Fibroblast of the conjunctiva (primary cell): ENCODE data around the gene COL4A2.
"Not testable (repeated sequence)": the region's sequence is repeated elsewhere in the genome, so short reads cannot be mapped to it uniquely, and the experiment has no call there.

ENCODE experiments used
- DNase-seq: peaks from one replicate; pipeline ENCODE4 v3.0.0-alpha.2; 2010; ENCODE audit warnings: low read depth

COL4A2 gene

DNA sequence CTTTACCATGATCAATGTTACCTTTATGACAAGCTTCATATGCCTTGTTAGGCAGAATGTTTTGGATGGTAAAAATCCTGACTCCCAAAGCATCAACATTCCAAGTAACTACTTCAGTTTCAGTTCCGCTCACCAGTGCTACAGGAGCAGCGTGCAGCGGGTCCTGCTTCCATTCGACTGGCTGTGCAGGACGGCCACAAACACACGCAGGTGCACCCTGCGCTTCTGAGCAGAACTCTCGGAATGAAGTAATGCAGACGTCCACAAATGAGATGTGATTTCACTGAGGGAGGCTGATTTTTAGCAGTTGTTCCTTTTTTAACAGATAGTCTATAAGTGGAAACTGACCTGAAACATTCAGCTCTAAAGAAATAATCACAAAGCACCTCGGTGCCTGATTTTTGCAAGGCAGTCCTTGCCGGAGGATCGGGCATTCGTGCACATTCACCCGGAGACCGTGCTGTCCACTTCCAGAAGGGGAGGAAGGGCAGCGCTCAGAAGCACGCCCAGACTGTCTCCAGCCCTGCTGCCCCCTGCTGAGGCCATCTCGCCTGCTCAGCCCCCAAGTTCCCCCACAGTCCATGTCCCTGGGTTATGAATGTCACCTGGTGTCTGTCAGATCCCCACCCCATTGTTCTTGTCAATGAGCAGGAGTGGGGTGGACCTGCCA is 168.6 kb downstream of the COL4A2 start:
- DNase-seq: no peak

DNA sequence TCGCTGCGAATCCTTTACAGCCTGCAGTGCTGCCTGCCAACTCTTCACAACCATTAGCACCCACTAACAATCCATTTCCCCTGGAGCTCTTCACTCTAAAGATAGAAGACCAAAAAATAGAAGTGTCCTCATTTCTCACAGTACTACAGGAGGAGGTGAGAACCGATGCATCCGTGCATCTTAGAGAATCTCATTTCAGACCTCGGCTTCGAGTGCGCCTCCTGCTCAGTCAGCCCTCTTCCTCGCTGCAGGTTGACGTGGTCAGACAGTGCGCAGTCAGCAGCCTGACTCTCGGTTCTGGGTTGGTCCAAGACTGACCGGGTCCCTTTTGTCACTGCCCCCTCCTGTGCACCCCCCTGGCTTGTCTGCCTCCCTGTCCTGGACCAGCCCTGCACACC is 169.1 kb downstream of the COL4A2 start:
- no peak for DNase-seq

DNA sequence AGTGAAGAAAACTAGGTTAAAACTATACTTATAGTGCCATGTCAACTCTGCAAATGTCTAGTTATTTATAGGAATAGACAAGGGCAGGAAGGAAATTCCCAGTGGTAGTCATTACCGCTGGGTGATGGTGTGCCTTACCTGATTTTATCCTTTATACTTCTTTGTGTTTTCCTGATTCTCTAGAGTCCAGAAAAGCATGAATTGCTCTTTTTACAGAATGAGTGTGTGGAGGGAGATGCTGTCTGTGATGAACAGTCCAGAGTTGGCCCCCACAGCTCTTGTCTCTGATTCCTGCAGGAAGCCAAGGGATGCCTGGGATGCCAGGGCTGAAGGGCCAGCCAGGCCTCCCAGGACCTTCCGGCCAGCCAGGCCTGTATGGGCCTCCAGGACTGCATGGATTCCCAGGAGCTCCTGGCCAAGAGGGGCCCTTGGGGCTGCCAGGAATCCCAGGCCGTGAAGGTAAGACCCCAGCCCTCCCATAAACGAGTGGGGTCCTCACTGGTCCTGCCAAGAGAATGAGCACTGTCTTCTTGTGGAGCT is 170.7 kb downstream of the COL4A2 start:
- no peak for DNase-seq

DNA sequence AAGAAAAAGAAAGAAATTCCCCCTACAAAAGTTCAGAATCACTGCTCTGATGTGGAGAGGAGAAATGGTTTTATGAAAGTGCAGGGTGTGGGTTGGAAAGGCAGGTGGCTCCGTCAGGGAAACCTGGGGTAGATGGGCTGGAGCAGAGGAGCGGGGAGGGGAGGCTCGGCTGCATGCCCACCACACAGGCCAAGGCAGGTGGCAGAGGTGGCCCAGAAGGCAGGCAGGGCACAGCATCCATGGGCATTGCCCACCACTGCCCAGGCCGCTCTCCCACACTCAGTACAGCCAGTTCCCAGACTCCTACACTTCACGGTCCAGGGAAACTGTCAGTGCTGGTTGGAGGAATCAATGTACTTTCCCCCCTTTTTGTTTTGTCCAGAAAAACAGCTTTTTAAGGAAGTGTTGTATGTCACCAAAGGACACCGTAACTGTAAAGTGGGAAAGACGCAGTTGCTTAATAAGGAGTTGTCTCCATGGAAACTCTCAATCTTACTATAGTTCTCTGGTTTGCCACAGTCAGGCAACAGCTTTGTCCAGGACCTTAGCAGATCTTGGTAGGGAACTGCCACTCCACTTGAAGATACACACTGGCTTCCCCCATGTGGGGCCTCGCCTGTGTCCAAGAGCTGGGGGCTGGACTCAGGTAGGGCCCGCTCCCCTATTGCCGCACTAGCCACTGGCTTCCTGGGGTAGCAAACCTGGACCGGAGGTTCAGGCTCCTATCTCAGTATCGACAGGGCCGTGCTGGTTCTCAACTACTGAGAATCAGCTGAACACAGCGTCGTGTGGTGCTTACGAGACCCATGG is 171.5 kb downstream of the COL4A2 start:
- DNase-seq: no peak

DNA sequence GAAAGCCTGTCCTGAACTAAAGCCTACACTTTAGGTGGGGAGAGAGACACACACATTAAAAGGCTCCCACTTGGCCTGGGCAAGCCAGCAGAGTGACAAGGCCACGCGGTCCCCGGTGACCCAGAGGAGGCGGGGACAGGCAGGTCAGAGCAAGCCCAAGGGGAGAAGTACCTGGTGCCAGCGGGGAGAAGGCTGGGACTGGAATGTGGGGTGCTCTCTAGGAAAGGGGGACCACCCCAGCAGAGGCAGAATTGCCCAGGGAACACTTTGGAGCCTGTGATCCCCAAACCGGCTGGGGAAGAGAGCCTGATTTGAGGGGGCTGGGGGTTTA is 172.1 kb downstream of the COL4A2 start:
- DNase-seq: no peak

DNA sequence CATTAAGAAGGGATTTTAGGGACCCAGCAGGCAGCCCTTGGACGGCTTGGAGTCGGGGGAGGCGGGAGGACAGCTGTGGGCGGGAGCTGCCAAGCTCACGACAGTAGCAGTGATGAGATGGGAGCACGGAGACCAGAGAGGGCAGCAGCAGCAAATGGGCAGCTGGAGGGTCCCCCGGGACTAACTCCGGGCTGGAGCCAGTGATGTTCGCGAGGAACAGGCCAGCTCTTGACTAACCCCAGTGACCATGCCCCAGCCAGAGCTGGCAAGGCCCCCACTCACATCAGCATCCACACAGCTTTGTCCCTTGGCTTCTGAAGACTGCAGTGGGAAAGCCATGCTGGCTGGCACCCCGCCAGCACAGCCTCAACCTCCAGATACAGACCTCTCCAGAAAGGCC is 172.6 kb downstream of the COL4A2 start:
- no peak for DNase-seq

DNA sequence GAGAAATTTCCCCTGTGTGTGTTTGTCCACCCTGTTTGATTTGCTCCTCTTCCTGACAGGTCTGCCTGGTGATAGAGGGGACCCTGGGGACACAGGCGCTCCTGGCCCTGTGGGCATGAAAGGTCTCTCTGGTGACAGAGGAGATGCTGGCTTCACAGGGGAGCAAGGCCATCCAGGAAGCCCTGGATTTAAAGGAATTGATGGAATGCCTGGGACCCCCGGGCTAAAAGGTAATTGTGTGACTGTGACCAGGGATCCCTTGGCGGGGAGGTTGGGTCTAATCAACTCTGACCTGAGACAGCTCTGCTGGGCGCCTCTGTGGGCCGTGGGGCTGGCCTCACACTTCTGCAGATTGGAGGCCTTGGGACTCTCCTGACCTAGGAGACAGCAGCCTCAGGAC is 173.1 kb downstream of the COL4A2 start:
- no peak for DNase-seq

DNA sequence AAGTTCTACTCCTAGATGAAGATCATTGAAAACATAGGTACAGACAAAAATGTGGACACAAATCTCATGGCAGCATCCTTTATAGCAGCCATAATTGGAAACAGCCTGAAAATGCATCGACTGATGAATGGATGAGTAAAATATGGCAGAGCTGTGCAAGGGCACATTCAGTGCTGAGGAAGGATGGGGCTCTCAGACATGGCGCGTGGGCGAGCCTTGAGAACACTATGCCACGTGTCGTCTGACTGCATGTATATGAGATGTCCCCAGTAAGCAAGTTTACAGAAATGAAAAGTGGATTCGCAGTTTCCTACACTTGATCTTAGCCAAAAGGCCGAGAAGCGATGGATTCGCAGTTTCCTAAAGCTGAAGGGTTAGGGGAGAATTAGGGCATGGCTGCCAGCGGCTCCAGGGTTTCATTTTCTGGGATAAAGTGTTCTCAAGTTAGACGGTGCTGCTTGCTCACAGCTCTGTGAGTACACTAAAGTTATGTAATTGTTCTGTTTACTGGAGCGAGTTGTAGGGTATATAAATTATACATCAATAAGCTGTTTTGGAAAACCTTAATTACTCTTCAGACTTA is 176.4 kb downstream of the COL4A2 start:
- no peak for DNase-seq

DNA sequence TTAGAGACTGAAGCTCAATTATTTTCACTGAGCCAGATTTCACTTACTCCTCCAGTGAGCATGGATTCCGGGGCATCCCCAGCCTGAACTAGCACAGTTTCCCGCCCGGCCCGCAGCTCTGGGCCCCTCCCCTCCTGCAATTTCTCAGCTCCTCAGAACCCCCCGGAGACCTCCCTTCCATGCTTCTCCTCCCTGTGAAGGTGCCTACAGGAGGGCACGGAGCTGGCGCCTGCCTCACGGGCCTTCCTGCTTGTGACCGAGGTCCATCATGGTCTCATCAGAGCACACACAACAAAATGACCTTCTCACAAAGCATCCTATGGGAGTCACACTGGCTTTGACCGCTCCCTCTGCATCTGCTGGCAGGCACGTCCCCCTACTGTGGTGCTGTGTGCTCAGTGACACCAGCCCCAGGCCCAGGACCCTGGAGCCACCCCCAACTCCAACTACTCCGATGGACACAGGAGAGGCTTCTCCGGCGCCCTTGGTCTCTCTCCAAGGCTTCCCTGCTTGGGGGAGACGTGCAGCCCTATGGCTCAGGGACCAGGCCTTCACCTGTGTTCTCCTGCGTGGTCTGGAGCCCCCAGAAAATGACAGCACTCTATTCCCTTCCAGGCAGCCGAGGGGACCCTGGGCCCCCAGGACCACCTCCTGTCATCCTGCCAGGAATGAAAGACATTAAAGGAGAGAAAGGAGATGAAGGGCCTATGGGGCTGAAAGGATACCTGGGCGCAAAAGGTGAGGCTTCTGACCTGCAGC is 177.4 kb downstream of the COL4A2 start:
- no peak for DNase-seq

DNA sequence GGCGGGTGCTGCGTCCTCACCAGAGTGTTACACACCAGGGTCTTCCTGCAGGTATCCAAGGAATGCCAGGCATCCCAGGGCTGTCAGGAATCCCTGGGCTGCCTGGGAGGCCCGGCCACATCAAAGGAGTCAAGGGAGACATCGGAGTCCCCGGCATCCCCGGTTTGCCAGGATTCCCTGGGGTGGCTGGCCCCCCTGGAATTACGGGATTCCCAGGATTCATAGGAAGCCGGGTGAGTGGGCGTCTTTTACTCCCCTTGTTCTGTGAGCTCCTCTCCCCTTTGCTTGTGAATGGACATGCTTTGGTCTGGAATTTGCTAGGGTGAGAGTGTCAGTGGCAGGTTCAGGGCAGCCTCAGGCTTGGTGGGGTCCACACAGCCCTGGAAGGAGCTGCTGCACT is 178.5 kb downstream of the COL4A2 start:
- DNase-seq: no peak

DNA sequence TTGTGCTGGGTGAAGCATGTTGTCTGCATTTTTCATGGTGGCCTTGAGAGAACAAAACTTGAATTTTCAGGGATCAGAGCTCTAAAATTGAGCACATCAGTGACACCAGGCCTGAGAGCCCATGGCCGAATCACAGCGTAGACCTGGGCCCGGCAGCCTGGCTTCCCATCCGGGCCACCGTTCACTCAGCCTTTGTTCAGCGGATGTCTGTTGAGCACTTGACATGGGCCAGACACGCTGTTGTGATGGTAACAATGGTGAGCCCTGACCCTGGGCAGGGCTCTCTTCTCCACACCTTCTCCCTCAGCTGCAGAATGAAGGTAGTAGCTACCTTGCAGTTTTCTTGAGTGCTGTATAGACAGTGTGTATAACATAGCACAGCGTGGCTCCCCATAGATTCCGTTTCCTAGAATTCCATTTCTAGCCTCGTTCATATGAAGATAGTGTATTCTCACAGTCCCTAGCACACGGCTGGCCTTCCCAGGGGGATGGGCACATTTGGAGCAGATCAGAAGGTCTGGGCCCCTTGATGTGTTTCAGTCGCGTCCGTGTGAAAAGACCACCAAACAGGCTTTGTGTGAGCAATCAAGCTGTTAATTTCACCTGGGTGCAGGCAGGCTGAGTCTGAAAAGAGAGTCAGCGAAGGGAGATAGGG is 179.1 kb downstream of the COL4A2 start:
- no peak for DNase-seq

DNA sequence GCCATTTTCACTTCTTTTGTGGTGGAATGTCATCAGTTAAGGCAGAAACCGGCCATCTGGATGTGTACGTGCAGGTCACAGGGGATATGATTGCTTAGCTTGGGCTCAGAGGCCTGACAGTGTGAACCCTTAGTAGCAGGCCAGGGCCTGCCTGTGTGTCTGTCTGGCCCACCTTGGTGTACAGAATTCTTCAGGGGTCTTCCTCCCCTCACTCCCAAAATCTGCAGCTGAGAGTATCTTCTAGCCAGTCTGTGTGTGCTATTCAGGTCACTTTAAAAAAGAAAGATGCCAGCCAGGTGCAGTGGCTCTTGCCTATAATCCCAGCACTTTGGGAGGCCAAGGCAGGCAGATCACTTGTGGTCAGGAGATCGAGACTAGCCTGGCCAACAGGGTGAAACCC is 179.8 kb downstream of the COL4A2 start:
- not testable (repeated sequence) for DNase-seq

DNA sequence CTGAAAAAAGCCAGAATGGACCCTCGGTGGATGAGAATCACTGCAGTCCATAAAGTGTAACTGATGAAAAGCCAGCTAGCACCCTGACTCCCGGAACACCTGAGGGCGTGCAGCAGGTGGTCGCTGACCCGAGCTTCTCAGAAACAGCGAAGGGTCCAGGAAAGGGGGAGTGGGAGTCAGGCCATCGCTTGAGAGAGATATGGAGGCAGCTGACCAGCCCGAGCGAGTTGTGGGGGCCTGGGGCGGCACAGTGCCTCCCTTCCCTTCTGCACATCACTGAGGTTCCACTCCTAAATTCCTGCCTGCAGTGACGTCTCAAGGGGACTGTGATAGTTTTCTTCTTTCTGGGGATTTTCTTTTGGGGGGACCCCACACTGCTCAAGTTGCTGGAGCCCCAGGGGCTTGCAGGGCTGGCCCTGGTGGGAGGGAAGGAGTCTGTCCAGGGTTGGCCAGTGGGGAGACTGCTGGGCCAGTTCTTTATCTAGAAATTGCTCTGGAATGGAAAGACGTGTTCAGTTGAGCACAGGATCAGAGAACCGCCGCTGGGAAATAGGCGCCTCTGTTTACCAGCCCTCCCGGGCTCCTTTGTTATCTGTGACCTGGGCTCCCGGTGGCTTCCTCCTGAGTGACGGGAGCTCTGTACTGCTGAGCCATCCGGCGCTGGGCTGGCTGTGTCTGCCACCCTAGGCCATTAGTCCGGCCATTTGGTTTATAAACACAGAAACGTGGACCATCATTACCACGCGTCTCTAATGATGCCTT is 183.1 kb downstream of the COL4A2 start:
- no peak for DNase-seq

DNA sequence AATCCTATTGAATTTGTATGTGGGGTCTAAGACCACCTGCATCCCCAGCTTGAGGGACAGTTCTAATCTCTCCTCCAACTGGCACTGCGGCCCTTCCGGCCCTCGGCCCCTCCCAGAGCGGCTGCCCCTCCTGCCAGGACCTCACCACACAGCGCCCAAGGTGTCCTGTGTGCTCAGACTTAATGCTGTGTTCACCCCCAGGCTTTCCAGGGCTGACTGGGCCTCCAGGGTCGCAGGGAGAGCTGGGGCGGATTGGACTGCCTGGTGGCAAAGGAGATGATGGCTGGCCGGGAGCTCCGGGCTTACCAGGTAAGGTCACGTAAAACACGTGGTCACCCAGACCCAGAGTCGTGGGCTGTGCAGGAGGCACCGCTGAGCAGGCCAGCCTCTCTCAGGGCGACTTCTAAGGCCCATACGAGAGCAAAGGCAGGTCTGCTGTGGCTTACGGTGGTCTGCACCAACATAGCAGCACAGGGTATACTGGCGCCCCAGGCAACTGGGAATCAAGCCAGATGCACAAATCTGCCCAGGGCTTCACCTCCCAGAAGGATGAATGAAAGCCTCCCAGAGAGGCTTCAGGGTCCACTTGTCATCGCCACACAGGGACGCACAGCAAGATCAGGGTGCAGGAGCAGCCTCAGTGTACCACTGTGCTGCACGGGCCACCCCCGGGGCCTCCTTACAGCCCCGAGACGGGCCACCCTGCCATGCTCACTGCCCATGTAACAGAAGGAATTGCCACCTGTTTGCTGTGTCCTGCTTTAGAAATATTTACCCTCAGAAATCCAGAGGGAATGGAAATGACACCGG is 185.0 kb downstream of the COL4A2 start:
- no peak for DNase-seq

DNA sequence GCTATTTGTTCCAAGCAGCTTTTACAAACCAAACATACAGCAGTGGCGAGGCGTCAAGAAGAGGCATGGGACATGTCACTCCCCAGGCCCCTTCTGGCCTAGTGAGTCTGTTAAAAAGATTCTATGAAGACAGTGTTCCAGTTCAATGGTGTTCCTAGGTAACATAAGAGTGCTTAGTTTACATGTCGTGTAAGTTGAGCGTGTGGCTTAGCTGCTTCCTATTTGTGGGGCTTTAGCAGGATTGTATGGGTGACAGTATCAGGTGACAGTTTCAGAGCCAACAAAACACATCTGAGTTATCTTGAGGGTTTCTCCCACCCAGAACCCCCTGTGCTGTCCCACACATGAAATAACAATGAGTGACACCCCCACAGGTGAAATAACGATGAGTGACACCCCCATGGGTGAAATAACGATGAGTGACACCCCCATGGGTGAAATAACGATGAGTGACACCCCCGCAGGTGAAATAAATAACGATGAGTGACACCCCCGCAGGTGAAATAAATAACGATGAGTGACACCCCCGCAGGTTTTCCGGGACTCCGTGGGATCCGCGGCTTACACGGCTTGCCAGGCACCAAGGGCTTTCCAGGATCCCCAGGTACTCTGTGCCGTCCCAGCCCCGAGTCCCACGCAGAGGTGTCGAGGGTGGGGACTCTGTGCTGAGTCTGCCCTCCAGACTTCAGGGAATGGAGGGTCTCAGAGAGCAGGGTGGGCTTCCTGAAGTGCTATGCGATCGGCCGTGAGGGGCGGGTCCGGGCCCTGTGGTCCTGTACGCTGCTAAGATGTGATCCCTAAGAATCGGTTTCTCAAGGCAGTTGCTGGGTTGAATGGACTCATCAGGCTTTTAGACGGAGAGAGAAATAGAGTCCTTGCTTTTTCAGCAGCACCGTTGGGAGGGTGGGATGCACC is 185.9 kb downstream of the COL4A2 start:
- DNase-seq: no peak

DNA sequence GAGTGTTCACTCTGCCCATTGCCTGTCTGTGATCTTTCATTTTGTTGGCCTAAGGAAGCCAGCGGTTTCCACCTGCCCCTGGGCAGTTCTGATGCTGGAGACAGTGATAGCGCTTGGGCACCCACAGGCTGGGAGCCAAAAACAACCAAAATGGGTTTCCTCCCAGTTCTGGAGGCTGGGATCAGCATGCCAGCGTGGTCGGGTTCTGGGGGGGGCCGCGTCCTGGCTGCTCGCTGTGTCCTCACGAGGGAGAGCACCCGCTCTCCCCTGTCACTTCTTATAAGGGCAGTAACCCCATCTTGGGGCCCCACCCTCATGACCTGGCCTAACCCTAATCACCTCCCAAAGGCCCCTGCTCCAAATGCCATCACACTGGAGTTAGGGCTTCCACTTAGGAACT is 186.5 kb downstream of the COL4A2 start:
- DNase-seq: no peak

DNA sequence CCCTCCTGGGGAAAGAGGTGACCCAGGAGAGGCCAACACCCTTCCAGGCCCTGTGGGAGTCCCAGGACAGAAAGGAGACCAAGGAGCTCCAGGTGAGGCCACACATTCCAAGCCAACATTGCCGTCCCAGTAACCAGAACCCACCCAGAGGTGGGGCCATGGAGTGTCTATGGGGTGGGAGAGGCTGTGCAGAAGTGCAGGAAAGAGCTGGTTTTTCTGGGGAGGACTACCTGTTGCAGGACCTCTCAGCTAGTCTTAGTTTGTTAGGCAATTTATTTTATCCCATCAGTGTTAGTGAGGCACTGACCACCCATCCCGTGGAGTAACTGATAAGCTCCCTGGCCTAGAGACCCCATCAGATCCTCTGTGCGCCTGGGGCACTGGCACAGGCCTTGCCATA is 188.3 kb downstream of the COL4A2 start:
- DNase-seq: no peak

DNA sequence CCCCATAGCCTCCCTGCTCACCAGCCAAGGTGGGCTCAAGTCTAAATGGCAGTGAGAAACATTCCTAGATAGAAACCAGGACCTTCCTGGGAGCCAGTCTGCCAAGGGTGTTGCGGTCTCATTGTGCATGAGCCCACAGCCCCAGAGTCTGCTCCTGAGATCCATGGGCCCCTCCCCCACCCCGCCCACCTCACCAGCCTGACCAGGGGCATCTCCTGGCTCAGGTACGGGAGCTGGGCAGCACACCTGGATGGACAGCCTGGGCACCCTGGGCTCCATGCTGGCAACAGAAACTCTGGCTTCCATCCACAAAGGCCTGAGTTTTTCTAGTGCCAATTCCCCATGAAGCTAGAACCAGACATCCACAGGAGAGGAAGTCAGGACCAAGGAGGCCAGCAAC is 188.8 kb downstream of the COL4A2 start:
- DNase-seq: no peak

DNA sequence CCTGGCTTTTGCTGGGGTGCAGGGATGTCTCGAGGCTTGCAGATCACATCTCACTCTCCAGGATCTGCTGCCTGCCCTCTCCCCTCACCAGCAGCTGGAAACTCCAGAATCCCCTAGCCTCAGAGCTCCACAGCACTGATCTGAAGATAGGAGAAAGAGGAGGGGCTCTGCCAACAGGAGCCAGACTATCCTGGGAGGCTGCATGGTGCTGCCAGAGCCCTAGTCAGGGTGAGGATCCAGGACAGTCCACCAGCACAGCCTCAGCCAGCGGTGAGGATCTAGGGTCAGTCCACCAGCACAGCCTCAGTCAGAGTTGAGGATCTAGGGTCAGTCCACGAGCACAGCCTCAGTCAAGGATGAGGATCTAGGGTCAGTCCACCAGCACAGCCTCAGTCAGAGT is 189.2 kb downstream of the COL4A2 start:
- DNase-seq: no peak
